ENCODE measurements around the gene GAS2L3. TPM values are rescaled to one million over a fixed set of nuclear protein-coding genes. Genes with fewer than 3 reads are reported as not detected.
"Not testable (repeated sequence)": the region's sequence is repeated elsewhere in the genome, so short reads cannot be mapped to it uniquely, and the experiment has no call there.

Gene GAS2L3
- total RNA-seq, 1 donor from 2014 or later, result 66.0 TPM

DNA sequence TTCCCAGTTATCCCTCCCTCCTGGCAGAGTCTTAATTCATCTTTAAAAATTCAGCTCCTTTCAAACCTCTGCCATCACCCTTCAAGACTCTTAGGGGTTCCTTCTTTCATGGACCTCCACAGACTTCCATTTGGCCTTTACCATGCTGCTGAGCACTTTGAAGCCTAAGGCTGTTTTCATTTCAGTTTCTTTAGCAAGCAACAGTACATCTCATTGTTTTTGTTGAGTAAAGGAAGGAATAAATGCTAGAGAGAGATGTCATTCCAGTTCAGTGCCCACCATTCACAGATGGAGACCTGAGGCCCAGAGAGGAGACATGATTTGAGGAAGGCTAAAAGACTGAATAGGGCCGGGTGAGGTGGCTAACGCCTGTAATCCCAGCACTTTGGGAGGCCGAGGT is 1.3 kb upstream of the GAS2L3 start:
- DNase-seq (ENCODE audit: low spot score in 2 of 2) (no peak), FAIRE-seq (no peak)

DNA sequence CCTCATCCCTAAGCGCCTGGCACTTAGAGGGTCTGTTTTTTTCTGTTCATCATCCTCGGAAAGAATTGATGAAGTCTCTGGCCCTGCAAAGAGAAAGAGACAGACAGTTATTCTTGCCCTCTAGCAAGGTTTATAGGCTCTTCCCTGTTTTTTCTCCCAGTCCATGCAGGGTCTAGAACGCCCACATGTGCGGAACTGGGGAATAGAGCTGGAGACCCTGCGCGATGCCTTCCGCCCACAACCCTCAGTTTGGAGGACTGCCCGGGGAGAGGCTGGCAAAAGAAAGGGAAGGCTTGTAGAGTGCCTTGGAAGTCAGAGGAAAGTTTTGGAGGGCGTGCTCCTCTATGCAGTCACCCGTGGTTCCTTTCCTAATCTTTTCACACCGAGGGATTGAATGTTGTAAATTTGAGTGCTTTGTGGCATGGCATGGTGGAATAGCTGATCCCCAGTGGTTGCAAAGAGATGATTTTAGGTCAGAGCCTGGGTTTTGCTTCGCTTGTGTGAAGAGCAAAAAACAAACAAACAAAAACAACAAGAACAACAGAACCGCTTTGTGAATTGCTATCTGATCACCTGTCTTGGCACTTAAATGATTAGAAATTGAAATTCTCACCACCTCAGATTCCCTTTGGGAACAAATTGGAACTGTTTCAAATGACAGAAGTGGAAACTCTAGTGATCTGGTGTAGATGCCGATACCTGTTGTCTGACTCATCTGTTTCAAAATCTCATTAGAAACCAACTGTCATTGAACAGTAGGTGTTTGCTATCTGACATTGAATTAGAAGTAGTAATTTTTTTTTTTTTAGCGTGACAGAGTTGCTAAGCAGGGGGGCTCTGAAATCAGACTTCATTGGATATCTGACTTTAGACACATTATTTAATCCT is 947 bp downstream of the GAS2L3 start:
- FAIRE-seq, result no peak
- no peak for DNase-seq (ENCODE audit: low spot score in 2 of 2)

DNA sequence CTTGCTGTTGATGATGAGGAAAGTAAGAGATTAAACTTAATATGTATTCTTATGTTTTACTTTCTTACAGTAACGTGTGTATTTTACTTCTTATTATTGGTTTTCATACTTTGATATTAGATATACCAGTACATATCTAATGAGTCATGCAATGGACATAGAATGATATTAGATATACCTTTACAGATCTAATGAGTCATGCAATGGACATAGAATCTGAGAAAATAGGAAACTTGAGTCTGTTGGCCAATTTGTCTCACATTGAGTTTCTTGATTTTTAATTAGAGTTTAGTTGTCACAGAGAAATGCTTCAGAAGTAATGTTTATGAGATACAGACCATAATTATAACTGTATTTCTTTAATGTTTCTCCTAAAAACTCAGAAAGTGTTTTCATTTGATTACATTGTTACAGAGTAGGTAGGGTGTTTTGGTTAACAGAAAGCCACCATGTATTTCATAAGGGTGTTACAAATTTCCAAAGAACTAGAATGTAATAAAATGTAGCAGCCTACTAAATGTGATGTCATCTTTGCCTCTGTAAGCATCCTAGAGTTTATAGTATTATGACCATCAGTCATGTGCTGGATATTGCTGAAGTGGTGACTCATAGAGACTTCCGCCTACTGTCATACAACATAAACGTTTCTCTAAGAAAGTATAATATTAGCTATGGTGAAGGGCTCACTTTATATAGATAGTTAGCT is 3.0 kb downstream of the GAS2L3 start:
- no peak for FAIRE-seq
- DNase-seq (ENCODE audit: low spot score in 2 of 2), result no peak

DNA sequence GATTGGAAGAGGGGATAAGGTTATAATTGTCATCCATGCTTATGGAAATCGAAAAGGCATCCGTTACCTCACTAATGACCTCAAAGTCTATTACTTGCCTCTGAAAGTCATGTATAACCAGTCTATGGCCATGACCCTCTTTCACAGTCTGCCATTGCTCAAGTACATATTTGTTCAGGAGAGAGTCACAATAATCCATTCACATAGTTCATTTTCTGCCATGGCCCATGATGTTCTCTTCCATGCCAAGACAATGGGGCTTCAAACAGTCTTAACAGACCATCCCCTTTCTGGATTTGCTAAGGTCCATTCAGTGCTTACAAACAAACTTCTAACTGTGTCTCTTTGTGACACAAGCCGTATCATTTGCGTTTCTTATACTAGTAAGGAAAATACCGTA is 5.4 kb downstream of the GAS2L3 start:
- FAIRE-seq, result no peak
- DNase-seq (ENCODE audit: low spot score in 2 of 2), result no peak

DNA sequence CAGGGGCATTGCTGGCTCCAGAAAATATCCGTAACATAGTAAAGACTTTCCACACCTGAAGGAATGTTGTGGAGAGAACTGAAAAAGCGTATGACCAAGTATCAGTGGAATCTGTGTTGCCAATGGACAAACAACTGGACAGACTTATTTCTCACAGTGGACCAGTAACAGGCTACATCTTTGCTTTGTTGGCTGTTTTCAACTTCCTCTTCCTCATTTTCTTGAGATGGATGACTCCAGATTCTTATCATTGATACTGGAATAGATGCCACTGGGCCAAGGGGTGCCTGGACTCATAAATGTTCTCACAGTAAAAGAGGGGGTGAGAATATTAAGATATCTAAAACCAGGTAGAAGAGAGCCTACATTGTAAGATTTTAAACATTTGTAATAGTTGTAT is 6.4 kb downstream of the GAS2L3 start:
- DNase-seq (ENCODE audit: low spot score in 2 of 2), result no peak

DNA sequence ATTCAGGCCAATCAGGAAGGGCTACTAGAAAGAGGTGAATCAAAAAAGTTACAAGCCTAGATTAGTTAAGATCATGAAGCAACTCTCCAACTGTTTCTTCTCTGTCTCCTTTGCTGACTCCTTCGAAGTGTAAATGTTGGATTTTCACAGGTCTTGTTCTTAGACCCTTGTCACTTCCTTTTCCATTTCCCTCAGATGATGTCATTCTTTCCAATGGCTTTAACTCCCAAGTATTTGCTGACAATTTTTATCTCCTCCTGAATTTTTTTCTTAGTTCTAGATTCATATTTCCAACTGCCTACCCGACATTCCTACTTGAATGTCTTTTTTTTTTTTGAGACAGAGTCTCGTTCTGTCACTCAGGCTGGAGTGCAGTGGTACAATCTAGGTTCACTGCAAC is 10.8 kb downstream of the GAS2L3 start:
- FAIRE-seq (no peak), DNase-seq (ENCODE audit: low spot score in 2 of 2) (no peak)

More for the DNA sequence above, 6.4 kb downstream of the GAS2L3 start:
- FAIRE-seq, result no peak

DNA sequence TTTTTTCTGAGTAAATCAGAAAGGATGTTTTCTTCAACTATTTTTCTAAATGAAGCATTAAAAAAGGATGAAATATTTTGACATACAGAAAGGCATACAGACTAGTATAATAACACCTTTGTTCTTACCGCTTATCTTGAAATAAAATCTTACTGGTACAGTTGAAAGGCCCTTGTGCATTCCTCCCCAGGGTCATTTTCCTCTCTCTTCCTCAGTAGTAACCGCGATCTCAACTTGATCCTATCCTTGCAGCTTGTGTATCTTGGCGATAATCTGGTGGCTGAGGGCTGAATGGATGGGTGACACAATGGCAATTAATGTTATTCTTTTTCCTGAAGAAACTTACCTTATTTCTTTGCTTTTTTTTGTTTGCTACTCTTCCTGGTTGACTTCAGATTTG is 18.5 kb downstream of the GAS2L3 start:
- DNase-seq (ENCODE audit: low spot score in 2 of 2), result no peak
- FAIRE-seq, result peak; percentile 3

DNA sequence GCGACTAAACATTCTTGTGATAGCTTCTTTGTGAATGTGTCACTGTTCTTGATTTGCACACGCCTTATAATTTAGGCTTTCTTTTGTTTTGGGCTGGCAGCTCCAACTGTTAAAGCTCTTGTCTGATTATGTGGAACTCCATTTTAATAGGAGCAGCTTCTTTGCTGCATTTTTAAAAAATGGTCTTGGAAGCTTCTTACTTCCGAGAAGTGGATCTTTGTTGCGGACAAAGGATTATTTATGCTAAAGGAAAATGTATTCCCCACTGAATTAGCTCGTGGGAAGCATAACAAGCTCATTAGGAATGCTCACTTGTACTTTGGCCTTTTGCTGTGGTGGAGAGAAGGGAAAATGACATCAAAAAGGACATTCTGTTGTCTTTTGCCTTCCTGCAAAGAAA is 20.0 kb downstream of the GAS2L3 start:
- FAIRE-seq, result no peak
- DNase-seq (ENCODE audit: low spot score in 2 of 2), result no peak

DNA sequence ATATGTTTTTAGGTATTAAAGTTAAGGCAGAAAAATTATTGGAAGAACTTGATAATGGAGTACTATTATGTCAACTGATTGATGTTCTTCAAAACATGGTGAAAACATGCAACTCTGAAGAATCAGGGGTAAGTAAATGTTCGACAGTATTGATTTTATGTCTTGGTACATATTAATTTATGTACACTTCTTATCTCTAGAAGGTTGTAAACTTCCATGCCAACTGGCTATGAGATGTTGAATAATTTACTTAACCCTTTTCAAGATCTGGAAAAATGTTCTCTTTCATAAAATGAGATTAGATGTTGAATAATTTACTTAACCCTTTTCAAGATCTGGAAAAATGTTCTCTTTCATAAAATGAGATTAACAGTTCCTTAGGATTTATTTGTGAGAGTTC is 28.1 kb downstream of the GAS2L3 start:
- FAIRE-seq, result no peak
- no peak for DNase-seq (ENCODE audit: low spot score in 2 of 2)

DNA sequence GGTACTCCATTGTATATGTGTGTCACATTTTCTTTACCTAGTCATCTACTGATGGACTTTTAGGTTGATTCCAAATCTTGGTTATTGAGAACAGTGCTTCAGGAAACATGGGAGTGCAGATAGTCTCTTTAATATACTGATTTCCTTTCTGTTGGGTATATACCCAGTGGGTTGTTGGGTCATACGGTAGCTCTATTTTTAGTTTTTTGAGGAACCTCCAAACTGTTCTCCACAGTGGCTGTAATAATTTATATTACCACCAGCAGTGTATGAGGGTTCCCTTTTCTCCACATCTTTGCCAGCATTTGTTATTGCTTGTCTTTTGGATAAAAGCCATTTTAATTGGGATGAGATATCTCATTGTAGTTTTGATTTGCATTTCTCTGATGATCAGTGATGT is 29.5 kb downstream of the GAS2L3 start:
- not testable (repeated sequence) for FAIRE-seq; DNase-seq (ENCODE audit: low spot score in 2 of 2)

DNA sequence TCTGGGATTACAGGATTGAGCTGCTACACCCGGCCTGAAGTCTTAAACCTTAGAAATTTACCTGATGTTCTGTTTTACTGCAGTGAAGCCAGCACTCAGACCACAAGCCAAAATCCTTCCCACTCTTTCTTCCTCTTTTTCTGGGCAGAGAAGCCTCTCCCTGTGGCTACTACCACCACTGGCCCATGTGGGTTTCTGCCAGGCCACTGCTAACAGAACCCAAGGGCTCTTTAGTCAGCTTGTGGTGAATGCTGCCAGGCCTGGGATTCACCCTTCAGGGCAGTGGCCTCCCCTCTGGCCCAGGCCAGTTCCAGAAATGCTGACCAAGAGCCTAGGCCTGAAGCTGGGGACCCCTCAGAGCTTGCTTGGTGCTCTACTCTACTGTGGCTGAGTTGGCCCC is 35.3 kb downstream of the GAS2L3 start:
- no peak for DNase-seq (ENCODE audit: low spot score in 2 of 2)
- no peak for FAIRE-seq

DNA sequence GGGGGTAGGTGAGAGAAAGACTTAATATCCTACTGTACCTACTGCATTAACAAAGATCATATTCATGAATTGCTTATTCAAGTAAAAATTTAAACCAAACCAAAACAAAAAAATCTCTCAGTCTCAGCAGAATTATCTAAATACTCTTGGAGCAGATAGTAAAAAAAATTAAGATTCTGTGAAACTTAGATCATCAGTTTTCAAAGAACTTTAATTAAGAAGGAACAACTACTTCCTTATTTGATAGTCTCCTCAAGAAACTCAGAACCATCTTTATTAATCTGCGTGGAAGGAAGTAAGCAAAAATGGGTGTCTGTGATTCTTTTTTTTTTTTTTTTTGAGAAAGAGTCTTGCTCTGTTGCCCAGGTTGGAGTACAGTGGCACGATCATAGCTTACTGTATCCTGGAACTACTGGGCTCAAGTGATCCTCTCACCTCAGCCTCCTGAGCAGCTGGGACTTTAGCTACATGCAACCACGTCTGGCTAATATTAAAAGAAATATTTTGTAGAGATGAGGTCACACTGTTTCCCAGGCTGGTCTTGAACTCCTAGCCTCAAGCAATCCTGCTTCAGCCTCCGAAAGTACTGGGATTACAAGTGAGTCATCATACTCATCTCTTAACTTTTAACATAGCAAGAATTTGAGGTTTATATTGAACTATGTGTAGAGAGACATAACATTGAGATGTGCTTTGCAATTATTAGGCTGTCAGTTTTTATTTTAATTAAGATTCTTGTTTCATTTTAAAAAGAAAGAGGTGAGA is 37.4 kb downstream of the GAS2L3 start:
- DNase-seq (ENCODE audit: low spot score in 2 of 2), result no peak
- no peak for FAIRE-seq

DNA sequence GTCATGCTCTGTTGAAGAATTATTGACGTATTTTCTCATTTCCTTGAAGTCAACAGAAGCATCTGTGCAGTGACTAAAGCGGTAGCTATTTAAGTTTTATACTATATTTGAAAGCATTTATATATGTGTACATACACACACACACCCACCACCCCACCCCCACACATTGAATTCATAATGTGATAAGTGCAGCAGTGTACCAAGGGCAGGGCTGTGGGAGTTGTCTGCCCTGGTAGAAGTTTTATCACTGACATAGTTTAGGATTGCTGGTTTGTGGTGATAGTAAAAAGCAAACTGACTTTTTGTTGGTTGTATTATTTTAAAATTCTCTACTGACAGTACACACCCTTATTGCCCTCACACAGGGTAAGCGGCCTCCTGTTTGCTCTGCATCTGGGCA is 39.1 kb downstream of the GAS2L3 start:
- no peak for FAIRE-seq
- DNase-seq (ENCODE audit: low spot score in 2 of 2), result no peak

DNA sequence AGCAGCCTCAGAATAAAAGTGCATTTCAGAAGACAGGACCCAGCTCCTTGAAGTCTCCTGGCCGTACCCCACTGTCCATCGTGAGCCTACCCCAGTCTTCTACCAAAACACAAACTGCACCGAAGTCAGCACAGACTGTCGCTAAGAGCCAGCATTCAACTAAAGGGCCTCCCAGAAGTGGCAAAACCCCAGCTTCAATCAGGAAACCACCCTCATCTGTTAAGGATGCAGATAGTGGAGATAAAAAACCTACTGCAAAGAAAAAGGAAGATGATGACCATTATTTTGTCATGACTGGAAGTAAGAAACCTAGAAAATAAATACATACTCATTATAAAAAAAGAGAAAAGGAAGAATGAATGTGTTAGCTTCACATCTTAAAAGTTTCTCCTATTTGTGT is 51.1 kb downstream of the GAS2L3 start:
- no peak for FAIRE-seq
- no peak for DNase-seq (ENCODE audit: low spot score in 2 of 2)

DNA sequence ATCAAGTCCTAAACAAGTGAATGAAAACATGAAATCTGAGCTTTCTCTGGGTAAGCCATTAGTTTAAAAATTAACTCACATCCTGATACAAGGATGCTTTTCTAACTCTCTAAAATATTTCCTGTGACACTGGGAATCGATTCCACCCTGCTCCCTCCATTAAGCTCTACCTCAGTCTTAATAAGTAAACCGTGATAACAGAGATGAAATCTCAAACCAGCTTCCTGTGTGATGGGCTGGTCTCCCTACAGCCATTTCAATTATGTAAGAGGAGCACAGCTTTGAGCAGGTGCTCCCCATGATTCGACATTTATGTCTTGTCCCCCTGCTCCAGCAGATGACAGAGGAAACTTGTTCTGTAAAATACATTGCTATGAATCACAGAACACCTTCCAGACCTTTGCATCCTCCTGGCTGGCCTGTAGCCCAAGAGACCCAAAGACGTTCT is 59.0 kb downstream of the GAS2L3 start:
- no peak for FAIRE-seq
- no peak for DNase-seq (ENCODE audit: low spot score in 2 of 2)

DNA sequence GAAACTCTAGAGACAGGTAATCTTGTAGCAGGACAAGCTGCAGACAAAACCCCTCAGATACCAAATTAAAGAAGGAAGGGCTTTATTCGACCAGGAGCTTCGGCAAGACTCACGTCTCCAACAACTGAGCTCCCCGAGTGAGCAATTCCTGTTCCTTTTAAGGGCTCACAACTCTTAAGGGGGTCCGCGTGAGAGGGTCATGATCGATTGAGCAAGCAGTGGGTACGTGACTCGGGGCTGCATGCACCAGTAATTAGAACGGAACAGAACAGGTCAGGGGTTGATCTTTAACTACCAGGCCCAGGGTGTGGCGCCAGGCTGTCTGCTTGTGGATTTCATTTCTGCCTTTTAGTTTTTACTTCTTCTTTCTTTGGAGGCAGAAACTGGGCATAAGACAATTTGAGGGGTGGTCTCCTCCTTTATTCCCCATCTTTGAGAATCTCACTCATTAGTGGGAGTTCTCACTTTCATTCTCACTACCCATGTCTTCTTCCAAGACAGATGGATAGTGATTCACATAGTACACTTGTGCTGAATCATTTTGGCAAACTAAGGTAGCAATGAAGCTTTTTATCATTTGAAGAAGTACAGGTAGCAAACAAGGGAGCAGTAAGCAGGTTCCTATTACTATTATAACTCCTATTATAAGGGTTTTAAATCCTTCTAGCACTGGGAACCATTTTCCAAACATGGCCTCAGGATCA is 59.8 kb downstream of the GAS2L3 start:
- not testable (repeated sequence) for DNase-seq (ENCODE audit: low spot score in 2 of 2)

DNA sequence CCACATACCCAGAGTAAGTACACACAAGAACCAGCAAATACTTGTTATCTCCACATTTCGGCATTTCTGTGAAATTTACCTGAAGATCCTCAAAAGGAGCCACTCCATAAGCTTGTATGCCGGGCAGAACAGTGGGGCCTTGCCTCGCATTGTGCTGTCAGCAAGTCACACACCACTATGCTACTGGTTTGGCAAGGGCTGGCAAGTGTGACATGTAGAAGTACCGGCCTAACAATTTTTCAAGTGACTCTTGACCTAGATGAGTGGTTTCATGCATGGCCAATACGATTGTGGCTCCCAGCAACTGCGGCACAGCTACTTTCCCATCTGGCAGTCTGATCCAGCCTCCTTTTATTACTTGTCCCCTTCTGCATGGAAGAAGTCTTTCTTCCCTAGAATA is 69.8 kb downstream of the GAS2L3 start:
- no peak for FAIRE-seq
- DNase-seq (ENCODE audit: low spot score in 2 of 2), result no peak

More for the DNA sequence above, 59.8 kb downstream of the GAS2L3 start:
- not testable (repeated sequence) for FAIRE-seq

DNA sequence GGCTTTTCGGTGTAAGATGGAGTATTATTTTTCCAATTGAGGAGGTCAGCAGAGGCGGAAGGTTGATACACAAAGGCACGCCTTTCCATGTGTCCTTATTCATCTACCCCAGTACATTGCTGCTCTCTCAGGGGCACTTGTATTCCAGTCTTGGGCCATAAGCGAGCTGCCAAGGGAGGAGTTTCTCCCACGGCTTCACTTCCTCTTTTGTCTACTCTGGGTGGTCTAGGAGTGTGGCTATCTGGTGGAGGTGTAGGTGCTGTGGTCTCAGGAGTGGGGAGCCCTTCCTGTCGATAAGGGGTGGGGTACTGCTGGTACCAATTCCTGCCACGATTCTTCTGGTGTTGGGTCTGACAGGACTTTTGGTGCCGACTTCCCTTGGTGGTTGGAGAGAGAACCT is 73.4 kb downstream of the GAS2L3 start:
- no peak for FAIRE-seq
- no peak for DNase-seq (ENCODE audit: low spot score in 2 of 2)

DNA sequence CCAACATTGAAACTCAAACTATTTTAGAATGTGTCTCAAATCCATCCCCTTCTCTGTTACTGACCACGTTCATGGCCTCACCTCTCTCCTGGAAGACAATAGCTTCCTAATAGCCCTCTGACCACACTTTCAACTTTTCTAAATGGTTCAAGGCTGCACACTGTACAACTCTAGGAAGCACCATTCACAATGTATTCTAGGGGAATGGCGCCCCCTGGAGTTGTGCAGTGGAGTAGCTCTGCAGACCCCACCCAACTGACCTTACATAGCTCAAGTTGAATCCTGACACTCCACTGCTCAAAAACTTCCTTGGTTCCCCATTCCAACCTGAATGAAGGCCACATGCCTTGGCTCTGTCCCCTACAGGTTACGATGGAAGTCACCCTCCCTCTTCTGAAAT is 77.6 kb downstream of the GAS2L3 start:
- no peak for FAIRE-seq
- no peak for DNase-seq (ENCODE audit: low spot score in 2 of 2)

DNA sequence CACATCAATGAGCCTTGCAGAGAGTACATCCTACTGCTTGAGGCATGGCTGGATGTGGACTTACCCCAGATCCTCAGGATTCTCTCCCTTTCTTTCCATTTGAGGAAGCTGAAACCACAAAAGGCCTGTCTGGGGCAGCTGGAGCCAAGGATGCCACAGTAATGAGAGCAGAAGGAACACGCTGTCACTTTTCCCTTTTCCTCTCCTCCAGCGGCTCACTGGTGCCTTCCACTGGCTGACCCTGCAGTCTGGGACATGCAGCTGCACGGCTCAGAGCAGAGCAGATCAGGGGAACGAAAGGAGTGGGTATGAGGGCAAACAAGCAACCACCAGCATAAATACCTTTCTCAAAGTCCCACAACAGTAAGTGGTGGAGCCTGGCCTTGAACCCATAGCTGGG is 78.2 kb downstream of the GAS2L3 start:
- no peak for FAIRE-seq

More for the DNA sequence above, 78.2 kb downstream of the GAS2L3 start:
- DNase-seq (ENCODE audit: low spot score in 2 of 2), result no peak

Data from frontal cortex (tissue), 4 donors.